Caco-2 (cell line): ENCODE data around the gene AKNA. TPM values are rescaled to one million over a fixed set of nuclear protein-coding genes. Genes with fewer than 3 reads are reported as not detected.

Experiments used
- BruUV-seq: library from RNA; stranded (reverse); fragments of 400-500 nt; replicated peaks from 2 replicates; lab custom pipeline; 2021; lab: Mats Ljungman, UMichigan
- CTCF ChIA-PET: fragments of 300-600 bp; sonication (Branson Sonifier 250); formaldehyde crosslinking; loops from one replicate; lab custom pipeline; 2022; ENCODE audit warnings: antibody characterized with exemption; lab: Charles Lee
- POLR2A ChIA-PET: fragments of 300-600 bp; sonication (Branson Sonifier 250); formaldehyde crosslinking; loops from one replicate; lab custom pipeline; 2022; ENCODE audit warnings: antibody characterized with exemption; lab: Charles Lee
- DNase-seq, 2 experiments: peaks; one replicate each; pipeline versions ENCODE4 v3.0.0 to v3.0.0-alpha.2; 2020 to 2022
- H3K27me3 ChIP-seq: replicated peaks from 2 replicates; pipeline ENCODE4 v1.6.0; 2011; ENCODE audit warnings: low read length; ENCODE audit not compliant: control insufficient read depth, insufficient read depth
- H3K36me3 ChIP-seq: 2 replicates; pipeline ENCODE4 v1.5.1; 2011; ENCODE audit warnings: low read length; ENCODE audit not compliant: control insufficient read depth, insufficient read depth
- H3K4me1 ChIP-seq: fragments of 250-450 bp; sonication (Bioruptor Pico); 2 replicates; pipeline ENCODE4 v1.5.1; 2020; ENCODE audit warnings: mild to moderate bottlenecking
- H3K4me3 ChIP-seq: 2 replicates; pipeline ENCODE4 v1.5.1; 2011; ENCODE audit warnings: low read depth, mild to moderate bottlenecking, control low read depth, low read length
- H3K9me3 ChIP-seq: fragments of 250-450 bp; sonication (Bioruptor Pico); 2 replicates; pipeline ENCODE4 v1.5.1; 2020; ENCODE audit warnings: mild to moderate bottlenecking, moderate library complexity
- H3K27ac Mint-ChIP-seq: one replicate; pipeline ENCODE4 v1.8.0; 2022; ENCODE audit warnings: mixed read lengths; ENCODE audit not compliant: unreplicated experiment
- H3K27me3 Mint-ChIP-seq: one replicate; pipeline ENCODE4 v1.8.0; 2022; ENCODE audit warnings: mixed read lengths; ENCODE audit not compliant: insufficient read depth, unreplicated experiment
- H3K36me3 Mint-ChIP-seq: one replicate; pipeline ENCODE4 v1.8.0; 2022; ENCODE audit warnings: mild to moderate bottlenecking, mixed read lengths; ENCODE audit not compliant: insufficient read depth, unreplicated experiment
- H3K4me1 Mint-ChIP-seq: one replicate; pipeline ENCODE4 v1.8.0; 2022; ENCODE audit warnings: low read depth, mixed read lengths; ENCODE audit not compliant: unreplicated experiment
- H3K4me3 Mint-ChIP-seq: one replicate; pipeline ENCODE4 v1.8.0; 2022; ENCODE audit warnings: mild to moderate bottlenecking, moderate library complexity, mixed read lengths; ENCODE audit not compliant: unreplicated experiment
- H3K9me3 Mint-ChIP-seq: one replicate; pipeline ENCODE4 v1.8.0; 2022; ENCODE audit warnings: mixed read lengths; ENCODE audit not compliant: unreplicated experiment
- CTCF ChIP-seq, 2 experiments: fragments of 200-600 bp in 1 of 2; IDR thresholded peaks; 1 replicate in 1 of 2; 2 replicates in 1 of 2; pipeline versions ENCODE4 v1.5.1 to v1.8.0; 2011 to 2022; ENCODE audit warnings: antibody characterized with exemption in 1 of 2, control low read depth in 1 of 2, inconsistent platforms in 1 of 2, low read depth in 1 of 2, low read length in 1 of 2, mild to moderate bottlenecking in 1 of 2, moderate library complexity in 1 of 2; ENCODE audit not compliant: insufficient read depth in 1 of 2, severe bottlenecking in 1 of 2, unreplicated experiment in 1 of 2
- intact Hi-C: fragments of 100-400 bp; cut with micrococcal nuclease; formaldehyde crosslinking; loops from one replicate; pipeline ENCODE4 v1.10.0; 2022; ENCODE audit not compliant: unreplicated experiment
- total RNA-seq: library from RNA; stranded (reverse); gene quantifications from 2 replicates; pipeline ENCODE4 v1.2.3, GENCODE V29; 2022

Gene AKNA
- total RNA-seq, 1 experiment from 2014 or later, result 57.8 TPM

- no peaks in the 10 kb centered on the region for H3K27me3 ChIP-seq
- Mint-ChIP-seq H3K9me3 (no peaks in the 10 kb centered on the region), H3K4me1 (no peaks in the 10 kb centered on the region), H3K36me3 (no peaks in the 10 kb centered on the region), H3K4me3 (no peak overlapping the region), H3K27me3 (no peaks in the 10 kb centered on the region), H3K27ac (no peak overlapping the region)
- no peak for DNase-seq
- no peaks in the 10 kb centered on the region for H3K36me3 ChIP-seq
- TF ChIP-seq CTCF (IDR thresholded peaks at IDR 0.05; ENCODE audit: insufficient read depth in 1 of 2, low read depth in 1 of 2, low read length in 1 of 2, severe bottlenecking in 1 of 2, unreplicated experiment in 1 of 2), result no peak
- intact Hi-C loops, result no loop called here
- no peak overlapping the region for H3K4me3 ChIP-seq
- no peaks in the 10 kb centered on the region for H3K9me3 ChIP-seq
- ChIA-PET POLR2A (no interaction called here), CTCF (interaction anchor here (3.4 kb wide), 1 partner anchor 245 kb away, joined by 70 read pairs; no protein-coding TSS in a partner anchor)
- BruUV-seq, result no TSS peak
- no peaks in the 10 kb centered on the region for H3K4me1 ChIP-seq
Measured at GRCh38 chr9:114407889-114408288, 20.1 kb upstream of the AKNA start.

- Mint-ChIP-seq H3K4me1 (no peaks in the 10 kb centered on the region), H3K27me3 (no peaks in the 10 kb centered on the region), H3K9me3 (no peaks in the 10 kb centered on the region), H3K36me3 (no peaks in the 10 kb centered on the region), H3K4me3 (no peak overlapping the region), H3K27ac (no peak overlapping the region)
- intact Hi-C loops, result no loop called here
- Histone ChIP-seq H3K4me1 (peaks cover 3% of the 10 kb centered on the region), H3K4me3 (no peak overlapping the region), H3K36me3 (no peaks in the 10 kb centered on the region), H3K27me3 (no peaks in the 10 kb centered on the region), H3K9me3 (no peaks in the 10 kb centered on the region)
- CTCF ChIA-PET, result interaction anchor here (1.0 to 3.4 kb wide), 5 partner anchors 11 to 247 kb away, joined by 4 to 70 read pairs (median 7); no protein-coding TSS in a partner anchor
- no TSS peak for BruUV-seq
- DNase-seq, result no peak
- POLR2A ChIA-PET, result interaction anchor here (0.7 kb wide), 1 partner anchor 181 kb away, joined by 6 read pairs; the partner anchor contains the start of gene ATP6V1G1
- TF ChIP-seq CTCF (IDR thresholded peaks at IDR 0.05; ENCODE audit: insufficient read depth in 1 of 2, low read depth in 1 of 2, low read length in 1 of 2, severe bottlenecking in 1 of 2, unreplicated experiment in 1 of 2), result no peak
Measured at GRCh38 chr9:114406441-114406840, 18.7 kb upstream of the AKNA start.

GRCh38 chr9:114405294-114406034 is 17.7 kb upstream of the AKNA start:
- Histone ChIP-seq H3K36me3 (no peaks in the 10 kb centered on the region), H3K9me3 (no peaks in the 10 kb centered on the region), H3K4me1 (peaks cover 9% of the 10 kb centered on the region), H3K4me3 (no peak overlapping the region), H3K27me3 (no peaks in the 10 kb centered on the region)
- ChIA-PET POLR2A (interaction anchor here (0.6 kb wide), 1 partner anchor 207 kb away, joined by 3 read pairs; no protein-coding TSS in a partner anchor), CTCF (interaction anchor here (0.7 to 3.4 kb wide), 16 partner anchors 12 to 603 kb away, joined by 3 to 70 read pairs (median 4); partner anchors contain the start of genes AKNA and ATP6V1G1)
- Mint-ChIP-seq H3K27me3 (no peaks in the 10 kb centered on the region), H3K27ac (no peak overlapping the region), H3K36me3 (no peaks in the 10 kb centered on the region), H3K4me3 (no peak overlapping the region), H3K4me1 (no peaks in the 10 kb centered on the region), H3K9me3 (no peaks in the 10 kb centered on the region)
- no TSS peak for BruUV-seq
- intact Hi-C loops, result loop anchor here (1.0 kb wide), 4 partner anchors 82 to 610 kb away; no protein-coding TSS in a partner anchor
- peak; percentile 81 to 82 for DNase-seq
- TF ChIP-seq CTCF (IDR thresholded peaks at IDR 0.05; ENCODE audit: insufficient read depth in 1 of 2, low read depth in 1 of 2, low read length in 1 of 2, severe bottlenecking in 1 of 2, unreplicated experiment in 1 of 2), result peak; percentile 75 to 88
